Endometrial microvascular endothelial cells (primary cell): ENCODE results near the gene KCTD10. TPM values are rescaled to one million over a fixed set of nuclear protein-coding genes. Genes with fewer than 3 reads are reported as not detected.

Experiments
- in situ Hi-C: cut with HindIII; loops from 2 replicates; pipeline ENCODE4 v1.10.0; 2017; ENCODE audit warnings: low sequenced_read_pairs, low pct_unique_long_range_greater_than_20kb; ENCODE audit errors: inconsistent ontology term
- total RNA-seq: library from RNA; depleted of rRNA; stranded (reverse); fragments of >200 nt; gene quantifications from one replicate; pipeline ENCODE4 v1.2.3, GENCODE V29; 2015; ENCODE audit errors: inconsistent ontology term

KCTD10 gene
- total RNA-seq, 1 donor from 2014 or later = 63.0 TPM

DNA sequence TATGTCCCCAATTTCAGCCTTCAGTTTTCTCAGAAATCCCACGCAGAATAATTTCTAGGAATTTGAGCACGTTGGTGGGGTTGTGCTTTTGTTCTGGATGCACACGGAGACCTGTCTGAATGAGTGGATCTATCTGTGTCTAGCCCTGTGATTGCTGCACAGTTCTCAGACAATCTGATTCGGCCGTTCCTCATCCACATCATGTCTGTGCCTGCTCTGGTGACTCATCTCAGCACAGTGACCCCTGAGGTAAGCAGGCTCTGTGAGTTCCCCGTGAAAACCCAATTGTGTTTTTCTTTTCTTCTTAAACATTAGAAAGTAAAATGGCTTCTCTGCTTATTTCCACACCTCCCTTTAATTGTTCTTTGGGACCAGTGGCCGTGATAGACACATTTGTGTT is 20.6 kb upstream of the KCTD10 start:
- in situ Hi-C loops = no loop called here

DNA sequence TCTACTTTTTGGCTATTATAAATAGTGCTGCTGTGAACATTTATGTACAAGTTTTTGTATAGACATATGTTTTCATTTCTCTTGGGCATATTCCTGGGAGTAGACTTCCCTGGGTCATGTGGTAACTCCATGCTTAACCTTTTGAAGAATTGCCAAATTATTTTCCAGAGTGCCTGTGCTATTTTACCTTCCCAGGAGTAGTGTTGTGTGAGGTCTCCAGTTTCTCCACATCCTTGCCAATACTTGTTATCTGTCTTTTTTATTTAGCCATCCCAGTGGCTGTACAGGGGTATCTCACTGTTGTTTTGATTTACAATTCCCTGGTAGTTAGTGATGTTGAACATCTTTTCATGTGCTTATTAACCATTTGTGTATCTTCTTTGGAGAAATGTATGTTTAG is 19.2 kb upstream of the KCTD10 start:
- in situ Hi-C loops = no loop called here

DNA sequence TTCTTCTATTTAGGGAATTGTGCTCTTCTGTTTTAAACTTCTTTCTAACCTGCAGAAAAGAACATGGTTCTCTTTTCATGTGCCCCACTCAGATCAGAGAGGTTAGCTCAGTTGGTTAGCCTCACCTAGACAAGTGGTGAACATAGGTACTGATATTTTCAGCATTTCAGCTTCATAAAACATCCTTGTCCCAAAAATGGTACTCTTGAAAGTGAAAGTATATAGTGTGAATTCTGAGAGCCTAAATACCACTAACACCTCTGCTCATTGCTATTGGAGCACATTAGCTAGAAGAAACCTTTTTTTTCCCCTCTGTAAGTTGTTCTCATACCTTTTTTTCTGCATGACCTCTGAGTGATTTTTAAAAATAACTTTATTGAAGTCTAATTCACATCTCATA is 17.9 kb upstream of the KCTD10 start:
- in situ Hi-C loops = no loop called here

DNA sequence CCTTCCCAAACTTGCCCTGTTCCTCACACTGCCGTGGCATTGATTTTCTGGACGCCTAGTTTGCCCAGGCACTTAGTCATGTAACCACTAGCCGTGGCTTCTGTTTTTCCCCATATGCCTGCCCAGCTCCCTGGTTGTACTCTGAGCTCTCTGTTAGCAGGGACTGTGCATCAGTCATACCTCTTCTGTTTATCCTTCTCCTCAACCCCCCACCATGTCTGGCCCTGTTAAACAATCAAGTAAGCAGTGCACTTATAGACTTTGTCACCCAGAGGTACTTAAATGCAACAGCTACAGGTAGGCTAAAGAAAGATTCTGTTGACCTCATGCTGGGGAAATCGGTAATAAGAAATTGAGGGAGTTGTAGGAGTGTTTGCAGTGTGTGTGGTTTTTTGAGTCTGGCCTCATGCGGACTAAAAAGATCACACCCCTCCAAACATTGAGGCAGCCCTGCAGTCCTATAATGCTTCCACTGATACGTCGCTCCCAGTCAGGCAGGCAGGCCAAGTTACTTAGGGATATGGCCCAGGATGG is 17.3 kb upstream of the KCTD10 start:
- in situ Hi-C loops = no loop called here

DNA sequence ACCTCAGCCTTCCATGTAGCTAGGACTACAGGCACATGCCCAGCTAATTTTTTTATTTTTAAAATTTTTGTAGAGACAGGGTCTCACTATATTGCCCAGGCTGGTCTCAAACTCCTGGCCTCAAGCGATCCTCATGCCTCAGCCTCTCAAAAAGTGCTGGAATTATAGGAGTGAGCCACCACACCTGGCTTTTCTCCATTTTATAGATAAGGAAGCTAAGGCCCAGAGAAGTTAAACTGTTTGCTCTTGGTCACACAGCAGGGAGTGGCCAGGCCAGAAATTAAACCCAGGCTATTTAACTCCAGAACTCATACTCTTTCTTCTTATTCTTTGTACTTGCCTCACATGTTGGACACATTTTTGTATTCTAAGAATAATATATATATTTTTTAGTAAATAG is 16.8 kb upstream of the KCTD10 start:
- in situ Hi-C loops = no loop called here

DNA sequence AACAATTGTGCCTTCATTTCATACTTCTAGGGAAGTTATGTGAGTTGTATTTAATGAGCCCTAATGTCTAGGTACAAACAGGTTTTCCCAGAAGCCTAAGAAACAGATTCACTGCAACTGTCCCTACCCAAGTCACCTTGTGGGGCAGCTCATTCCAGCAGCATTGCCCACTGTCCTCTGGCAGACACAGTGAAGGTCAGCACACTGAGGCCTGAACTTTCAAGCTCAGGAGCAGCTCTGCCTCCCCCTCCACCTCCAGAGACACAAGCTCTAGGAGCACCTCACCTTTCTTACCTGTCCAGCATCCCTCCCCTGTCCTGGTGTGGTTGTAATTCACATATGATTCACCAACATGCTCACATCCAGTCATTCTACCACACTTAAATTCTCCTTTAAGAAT is 16.0 kb upstream of the KCTD10 start:
- in situ Hi-C loops = no loop called here

DNA sequence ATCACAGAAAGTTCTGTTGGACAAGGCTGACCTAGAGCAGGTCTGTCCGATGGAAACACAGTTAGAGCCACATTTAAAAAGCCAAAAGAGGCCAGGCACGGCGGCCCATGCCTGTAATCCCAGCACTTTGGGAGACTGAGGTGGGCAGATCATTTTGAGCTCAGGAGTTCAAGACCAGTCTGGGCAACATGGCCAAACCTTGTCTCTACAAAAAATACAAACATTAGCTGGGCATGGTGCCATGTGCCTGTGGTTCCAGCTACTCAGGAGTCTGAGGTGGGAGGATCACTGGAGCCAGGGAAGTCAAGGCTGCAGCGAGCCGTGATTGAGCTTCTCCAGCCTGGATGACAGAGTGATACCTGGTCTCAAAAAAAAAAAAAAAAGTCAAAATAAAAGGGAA is 15.3 kb upstream of the KCTD10 start:
- in situ Hi-C loops = no loop called here

DNA sequence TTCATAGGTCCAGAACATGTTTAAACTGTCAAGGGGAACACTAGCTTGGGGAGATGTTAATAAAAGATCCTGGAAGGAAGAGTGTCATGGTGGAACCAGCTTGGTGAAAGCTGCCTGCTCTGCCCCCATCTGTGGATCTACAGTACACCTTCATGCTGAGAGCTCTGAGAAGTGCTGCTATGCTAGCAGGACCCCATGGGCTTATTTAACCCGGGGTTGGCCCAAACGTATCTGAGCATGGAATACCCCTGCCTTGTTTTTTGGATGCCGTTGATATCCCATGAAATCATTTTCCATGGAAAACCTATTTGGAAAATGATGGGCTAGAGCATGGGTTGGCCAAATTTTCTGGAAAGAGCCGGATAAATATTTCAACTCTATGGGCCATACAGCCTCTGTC is 14.6 kb upstream of the KCTD10 start:
- in situ Hi-C loops = no loop called here

DNA sequence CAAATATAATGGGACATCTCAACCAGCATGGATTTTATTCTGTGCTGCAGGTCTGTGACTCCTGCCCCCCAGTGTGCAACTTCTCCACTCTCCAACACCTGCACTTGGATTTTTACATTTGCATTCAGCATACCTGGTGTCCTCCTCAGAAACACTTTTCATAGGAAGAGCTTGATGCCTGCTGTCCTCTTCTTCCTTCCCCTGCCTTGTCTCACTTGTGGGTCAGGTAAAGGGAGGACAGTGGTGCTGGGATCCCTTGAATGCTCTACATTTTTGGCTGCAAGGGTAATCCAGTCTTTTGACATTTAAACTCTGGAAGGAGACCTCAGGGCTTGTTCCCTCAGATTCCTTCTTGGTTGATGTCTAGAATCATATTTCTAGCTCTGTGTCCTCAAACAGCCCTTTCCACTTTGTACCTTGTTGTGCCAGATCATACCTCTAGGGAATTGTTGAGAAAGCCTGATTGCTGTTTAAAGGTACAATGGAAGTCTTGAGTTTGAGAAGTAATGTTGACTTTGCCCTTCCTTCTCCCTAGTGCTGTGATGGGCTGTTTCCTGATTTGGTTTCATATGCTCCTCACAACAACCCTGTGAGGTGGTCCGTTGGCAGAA is 13.0 kb upstream of the KCTD10 start:
- in situ Hi-C loops = no loop called here

DNA sequence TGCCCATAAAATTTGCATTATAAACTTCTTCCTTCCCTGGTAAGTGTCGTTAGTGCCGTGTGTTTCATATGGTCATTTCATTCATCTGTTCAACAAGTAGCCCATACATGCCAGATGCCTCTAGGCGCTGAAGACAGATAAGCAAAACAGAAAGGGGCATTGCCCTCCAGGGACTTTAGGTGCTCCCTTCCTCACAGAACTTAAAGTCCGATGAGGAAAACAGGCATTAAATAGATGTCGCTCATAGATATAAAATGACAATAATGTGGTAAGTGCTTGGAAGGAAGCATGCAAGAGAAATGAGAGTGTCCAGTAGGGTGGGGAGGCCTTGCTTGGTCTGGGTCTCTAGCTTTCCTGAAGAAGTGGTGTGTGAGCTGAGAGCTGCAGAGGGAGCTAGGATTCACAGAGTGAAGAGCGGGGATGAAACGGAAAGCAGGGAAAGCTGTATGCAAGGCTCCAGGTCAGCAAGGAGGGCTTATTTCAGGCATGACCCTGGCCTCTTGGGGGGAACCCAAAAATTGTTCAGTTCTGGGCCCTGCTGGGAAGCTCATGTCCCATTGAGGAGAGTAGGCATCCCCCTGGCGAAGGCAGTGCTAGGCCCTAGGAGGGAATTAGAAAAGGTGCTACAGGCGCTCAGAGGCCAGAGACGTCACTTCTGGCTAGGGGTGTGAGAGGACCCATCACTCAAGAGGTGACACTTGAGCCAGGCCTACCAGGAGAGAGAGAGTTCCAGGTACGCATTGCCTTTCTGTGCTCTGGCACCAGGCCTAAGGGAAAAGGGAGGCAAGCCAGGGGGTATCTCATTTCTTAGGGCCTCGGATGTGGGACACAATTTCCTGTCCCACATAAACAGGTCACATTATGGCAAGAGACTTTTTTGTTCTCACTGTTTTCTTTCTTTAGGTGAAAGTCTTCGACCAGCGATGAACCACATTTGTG is 12.2 kb upstream of the KCTD10 start:
- in situ Hi-C loops = no loop called here

DNA sequence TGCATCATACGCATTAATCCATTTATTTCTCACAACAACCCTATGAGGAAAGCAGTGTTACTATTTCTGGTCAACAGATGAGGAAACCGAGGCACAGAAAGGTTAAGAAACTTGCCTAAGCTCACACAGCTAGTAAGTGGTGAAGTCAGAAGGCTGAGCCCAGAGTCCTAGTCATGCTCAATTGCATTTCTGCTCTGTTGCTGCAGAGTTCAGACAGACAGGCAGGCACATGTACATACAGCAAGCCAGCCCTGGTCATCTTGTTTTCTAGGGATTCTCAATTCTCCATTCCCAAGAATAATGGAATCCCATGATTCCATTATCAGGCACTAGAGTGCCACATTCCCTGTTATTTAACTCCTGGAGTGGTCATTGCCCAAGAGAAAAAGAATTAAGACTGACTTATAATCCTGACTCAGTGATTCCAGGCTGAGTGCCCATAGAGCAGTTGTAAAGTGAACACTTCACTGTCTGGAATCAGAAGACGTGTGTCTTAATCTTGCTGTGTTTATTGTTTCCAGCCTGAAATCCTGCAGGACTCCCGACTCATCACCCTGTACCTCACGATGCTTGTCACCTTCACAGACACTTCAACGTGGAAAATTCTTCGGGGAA is 11.1 kb upstream of the KCTD10 start:
- in situ Hi-C loops = no loop called here

DNA sequence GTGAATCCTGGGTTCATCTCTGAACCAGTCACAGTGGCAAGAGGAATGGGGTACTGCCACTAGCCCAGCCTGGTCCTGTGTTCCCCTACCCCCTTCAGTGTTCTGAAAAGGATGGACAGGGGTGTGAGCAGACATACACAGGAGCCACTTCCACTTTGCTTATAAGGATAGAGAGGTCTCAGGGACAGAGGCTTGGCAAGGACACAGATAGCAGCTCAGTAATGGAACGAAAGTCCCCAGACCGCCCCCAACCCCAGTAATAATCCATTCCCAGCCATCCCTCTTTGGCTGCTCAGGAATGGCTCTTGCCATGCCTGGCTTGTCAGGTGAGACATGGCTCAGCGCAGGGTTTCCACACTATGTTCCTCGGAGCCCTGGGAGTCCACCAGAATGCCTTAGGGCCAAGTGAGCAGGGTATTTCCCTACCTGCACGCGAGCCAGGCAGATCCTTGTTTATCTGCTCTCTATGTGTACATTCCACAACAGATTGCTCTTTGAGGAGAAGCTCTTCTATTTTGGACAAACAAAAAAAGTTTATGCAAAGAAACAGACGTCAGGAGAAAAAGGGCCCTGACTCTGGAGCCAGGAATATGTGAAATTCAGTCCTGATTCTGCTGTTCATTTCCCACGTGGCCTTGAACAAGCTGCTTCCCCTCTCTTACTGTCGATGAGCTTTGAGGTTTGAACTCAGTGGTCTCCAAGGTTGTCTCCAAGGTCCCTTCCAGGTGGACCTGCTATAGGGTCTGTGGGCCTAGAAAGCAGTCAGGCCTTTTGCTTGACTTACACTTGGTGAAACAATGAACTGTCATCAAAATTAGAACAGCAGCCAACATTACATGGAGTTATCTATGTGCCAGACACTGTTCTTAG is 10.3 kb upstream of the KCTD10 start:
- in situ Hi-C loops = no loop called here

DNA sequence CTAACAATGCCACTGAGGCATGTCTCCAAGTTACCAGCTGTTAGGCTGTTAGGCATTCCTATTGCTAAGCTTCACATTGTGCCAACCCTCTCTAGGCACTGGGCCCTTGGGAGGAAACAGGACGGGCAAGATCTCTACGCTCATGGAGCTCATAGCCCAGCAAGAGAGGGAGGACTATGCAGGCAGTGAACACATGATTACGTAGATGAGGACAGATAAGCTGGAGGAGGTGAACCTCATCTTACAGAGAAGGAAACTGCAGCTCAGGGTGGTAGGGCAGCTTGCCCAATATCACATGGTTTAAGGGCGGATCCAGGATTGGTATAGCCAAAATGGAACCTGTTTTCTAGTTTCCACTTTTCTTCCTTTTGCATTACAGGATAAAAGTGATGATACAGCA is 8.1 kb upstream of the KCTD10 start:
- in situ Hi-C loops = no loop called here

DNA sequence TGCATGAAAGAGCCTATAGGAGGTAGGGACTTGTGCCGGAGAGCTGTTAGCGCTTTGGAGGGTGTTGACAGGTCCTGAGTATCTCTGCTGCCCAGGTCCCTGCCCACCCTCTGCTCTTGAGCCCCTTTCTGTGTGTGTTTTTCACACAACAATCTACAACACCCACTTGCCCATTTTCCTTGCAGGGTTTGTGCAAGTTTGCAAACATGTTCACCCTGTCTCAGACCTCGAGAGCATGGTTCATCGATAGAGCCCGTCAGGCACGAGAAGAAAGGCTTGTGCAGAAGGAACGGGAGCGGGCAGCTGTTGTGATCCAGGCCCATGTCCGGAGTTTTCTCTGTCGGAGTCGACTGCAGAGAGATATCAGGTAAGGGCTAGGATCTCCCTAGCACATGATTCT is 6.2 kb upstream of the KCTD10 start:
- in situ Hi-C loops = no loop called here

DNA sequence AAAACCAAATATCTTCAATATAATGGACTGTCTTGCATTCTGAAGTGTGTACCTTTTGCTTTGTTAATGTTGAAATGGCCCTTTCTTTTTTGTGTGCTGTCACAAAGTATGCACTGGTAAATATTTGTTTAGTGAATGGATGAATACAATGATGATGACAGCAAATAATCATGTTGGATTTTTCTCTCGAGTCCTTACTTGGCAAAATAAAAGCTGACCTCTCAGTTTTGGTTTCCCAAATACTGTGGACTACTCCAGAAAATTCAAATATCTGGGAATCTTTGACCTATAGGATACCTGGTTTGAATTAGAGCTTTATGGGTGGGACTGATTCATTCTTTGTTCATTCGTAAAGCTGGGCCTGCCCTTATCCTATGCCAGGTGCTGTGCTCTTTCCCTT is 5.8 kb upstream of the KCTD10 start:
- in situ Hi-C loops = no loop called here

DNA sequence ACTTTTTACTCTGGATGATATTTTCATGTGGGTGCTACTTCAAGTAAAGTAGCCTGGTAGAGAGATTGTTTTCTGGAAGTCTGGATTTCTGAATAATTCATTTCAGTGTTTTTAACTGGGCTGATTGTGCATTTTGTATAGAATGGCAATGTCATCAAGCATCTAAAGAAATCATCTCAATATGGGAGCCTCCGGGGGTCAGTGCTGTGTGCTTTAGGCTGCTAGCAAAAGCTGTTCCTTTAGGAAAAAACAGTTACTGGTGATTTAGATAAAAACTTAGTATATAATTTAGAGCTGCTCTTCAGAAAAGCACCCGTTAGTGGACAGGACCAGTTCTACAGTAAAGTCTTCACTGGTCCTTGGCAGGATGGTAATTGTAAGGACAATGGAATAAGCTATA is 5.4 kb upstream of the KCTD10 start:
- in situ Hi-C loops = no loop called here

DNA sequence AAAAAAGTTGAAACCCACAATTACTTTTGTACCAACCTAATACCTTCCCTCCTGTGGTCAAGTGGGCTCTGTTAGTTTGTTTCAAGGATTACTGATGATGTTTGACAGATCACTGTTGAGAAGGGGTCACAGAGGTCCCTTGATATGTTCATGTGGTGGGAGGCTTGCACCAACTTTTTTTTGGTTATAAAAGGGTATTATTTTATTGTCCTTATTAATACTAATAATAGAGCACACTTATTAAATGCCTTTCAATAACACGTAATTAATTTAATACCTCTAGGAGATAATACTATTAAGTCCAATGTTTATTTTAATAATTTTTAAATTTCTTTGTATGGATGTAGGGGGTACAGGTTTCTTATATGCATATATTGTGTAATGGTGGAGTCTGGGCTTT is 4.8 kb upstream of the KCTD10 start:
- in situ Hi-C loops = no loop called here

DNA sequence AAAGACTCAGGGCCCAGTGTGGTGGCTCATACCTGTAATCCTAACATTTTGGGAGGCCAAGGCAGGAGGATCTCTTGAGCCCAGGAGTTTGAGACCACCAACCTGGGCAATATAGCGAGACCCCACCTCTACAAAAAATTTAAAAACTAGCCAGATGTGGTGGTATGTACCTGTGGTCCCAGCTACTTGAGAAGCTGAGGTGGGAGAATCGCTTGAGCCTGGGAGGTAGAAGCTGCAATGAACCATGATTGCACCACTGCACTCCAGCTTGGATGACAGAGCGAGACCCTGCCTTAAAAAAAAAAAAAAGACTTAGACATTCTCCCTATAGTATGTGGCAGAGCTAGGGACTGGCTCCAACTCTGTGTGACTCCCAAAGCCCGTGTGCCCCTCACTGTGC is 3.3 kb upstream of the KCTD10 start:
- in situ Hi-C loops = no loop called here

DNA sequence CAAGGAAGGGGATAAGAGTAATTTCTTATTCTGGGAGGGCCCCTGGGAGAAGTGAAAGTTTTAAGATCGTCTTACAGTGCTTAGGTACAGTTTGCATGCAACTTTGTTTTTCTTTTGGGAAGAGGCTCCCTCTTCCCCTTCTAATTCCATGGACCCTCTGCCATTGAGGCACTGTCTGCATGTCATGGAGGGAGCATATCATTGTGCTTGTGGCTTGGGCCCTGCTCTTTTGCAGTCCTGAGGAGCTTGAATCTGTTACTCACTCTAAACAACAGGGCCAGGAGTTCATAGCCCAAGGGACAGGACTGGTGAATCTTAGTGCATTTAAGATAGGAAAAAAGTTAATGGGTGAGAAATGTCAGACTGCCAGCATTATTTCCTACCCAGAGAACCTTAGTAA is 2.7 kb upstream of the KCTD10 start:
- in situ Hi-C loops = no loop called here
